GM12892 (cell line): ENCODE data around the gene CNTNAP5.

Source experiments
- POLR2A ChIP-seq: IDR thresholded peaks from 2 replicates; pipeline ENCODE4 v1.6.1; 2011; ENCODE audit warnings: low read depth, low read length, control low read depth
- POLR2AphosphoS5 ChIP-seq: IDR thresholded peaks from 2 replicates; pipeline ENCODE4 v1.6.1; 2011; ENCODE audit warnings: low read depth, low read length, control low read depth

GRCh38 chr2:124756048-124756447, 731.0 kb downstream of the CNTNAP5 start:
- TF ChIP-seq POLR2A (no peak), POLR2AphosphoS5 (no peak)
